Measurements from ENCODE around the gene ARPP21.

Gene ARPP21

DNA sequence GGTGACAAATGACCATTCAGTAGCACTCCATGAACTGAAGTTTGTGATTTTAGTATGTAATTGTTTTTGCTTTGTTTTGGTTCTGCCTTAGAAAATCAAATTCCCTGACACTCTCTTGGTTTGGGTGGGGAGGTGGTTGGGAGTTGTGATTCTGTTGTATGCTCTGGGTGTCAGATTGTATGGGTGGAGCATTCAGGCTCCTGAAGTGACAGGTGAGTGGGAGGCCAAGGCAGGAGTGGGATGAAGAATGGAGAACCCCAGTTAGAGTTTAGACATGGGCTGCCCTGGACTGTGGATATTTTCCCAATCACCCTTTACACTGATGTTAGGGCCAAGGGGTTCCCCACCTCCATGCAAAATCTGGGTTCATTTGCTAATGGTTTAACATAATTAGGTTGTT, 83.6 kb downstream of the ARPP21 start:
- Histone ChIP-seq H3K27ac (no peak overlapping the region), H3K4me3 (no peak overlapping the region)

- H3K27ac ChIP-seq = no peak overlapping the region
- no peak overlapping the region for H3K4me3 ChIP-seq
Observed at GRCh38 chr3:35723480-35724097, 84.3 kb downstream of the ARPP21 start.

GRCh38 chr3:35724106-35724505, 84.8 kb downstream of the ARPP21 start:
- H3K27ac ChIP-seq = no peak overlapping the region

GRCh38 chr3:35727179-35727578, 87.9 kb downstream of the ARPP21 start:
- Histone ChIP-seq H3K4me3 (no peak overlapping the region), H3K27ac (no peak overlapping the region)

More at GRCh38 chr3:35724106-35724505, 84.8 kb downstream of the ARPP21 start:
- H3K4me3 ChIP-seq = no peak overlapping the region

- Histone ChIP-seq H3K27ac (no peak overlapping the region), H3K4me3 (no peak overlapping the region)
Observed at GRCh38 chr3:35733341-35733740, 94.0 kb downstream of the ARPP21 start.

DNA sequence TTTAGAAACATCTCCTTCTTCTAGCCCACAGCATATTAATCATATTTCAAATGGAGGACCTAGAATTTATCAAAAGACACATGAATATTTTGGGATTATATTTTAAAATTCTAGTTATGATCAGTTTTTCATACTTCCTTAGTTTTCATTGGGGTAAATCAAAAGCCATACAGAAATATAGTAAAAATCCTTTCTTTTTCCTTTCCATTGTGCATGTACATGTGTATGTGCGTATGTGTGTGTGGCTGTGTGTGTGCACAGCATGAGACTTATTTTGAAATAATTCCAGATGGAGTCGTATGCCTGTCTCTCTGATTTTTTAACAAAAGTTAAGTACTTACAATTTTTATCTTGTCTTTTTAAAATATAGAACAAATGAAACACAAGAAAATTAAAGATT, 94.5 kb downstream of the ARPP21 start:
- no peak overlapping the region for H3K4me3 ChIP-seq
- no peak overlapping the region for H3K27ac ChIP-seq

- Histone ChIP-seq H3K27ac (no peak overlapping the region), H3K4me3 (no peak overlapping the region)
Observed at GRCh38 chr3:35737080-35737479, 97.8 kb downstream of the ARPP21 start.

DNA sequence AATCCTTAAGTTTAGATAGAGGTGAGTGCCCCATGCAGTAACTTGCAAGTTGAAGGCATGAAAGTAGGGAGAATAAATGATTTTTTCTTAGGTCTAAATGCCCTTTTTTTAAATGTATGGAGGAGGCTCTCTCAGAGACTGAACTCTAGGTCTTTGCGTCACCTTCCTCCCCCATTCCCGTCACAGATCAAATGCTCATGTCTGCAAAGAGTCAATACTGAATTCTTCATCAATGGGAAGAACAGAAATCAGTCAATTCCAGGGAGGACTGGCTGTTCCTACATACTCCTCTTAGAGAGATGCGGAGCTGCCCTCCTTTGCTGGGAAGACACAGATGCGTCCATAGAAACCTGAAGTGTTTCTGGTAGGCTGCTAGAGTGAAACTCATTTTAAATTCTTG, 98.2 kb downstream of the ARPP21 start:
- no peak overlapping the region for H3K27ac ChIP-seq
- no peak overlapping the region for H3K4me3 ChIP-seq

GRCh38 chr3:35737934-35738706, 98.8 kb downstream of the ARPP21 start:
- H3K4me3 ChIP-seq = no peak overlapping the region
- H3K27ac ChIP-seq = no peak overlapping the region

GRCh38 chr3:35739181-35739809, 100.0 kb downstream of the ARPP21 start:
- no peak overlapping the region for H3K27ac ChIP-seq

DNA sequence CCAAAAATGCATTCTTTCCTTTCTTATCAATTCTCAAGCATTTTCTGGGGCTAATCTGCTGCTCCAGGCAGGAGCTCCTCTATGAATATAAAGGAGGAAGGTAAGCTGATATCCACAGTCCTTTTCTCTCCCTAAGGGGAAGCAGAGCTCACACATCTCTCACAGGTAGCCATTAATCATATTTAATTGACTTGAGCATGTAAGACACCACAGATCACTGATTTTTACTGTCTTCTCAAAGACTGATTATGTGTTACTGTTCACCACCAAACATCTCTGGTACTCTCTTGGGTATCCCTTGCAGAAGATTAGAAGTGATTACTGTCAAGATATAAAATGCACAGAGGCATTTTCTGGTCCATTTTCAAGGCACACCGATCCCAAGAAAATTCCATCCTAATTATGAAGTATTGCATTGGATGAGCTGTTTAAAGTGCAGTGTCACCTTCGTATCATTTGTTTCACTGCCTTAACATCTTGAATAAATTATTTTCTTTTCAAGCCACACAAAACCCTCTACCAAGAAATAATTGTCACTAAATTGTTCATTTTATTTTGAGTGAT, 100.7 kb downstream of the ARPP21 start:
- H3K4me3 ChIP-seq = no peak overlapping the region
- H3K27ac ChIP-seq = no peak overlapping the region

More at GRCh38 chr3:35739181-35739809, 100.0 kb downstream of the ARPP21 start:
- no peak overlapping the region for H3K4me3 ChIP-seq

DNA sequence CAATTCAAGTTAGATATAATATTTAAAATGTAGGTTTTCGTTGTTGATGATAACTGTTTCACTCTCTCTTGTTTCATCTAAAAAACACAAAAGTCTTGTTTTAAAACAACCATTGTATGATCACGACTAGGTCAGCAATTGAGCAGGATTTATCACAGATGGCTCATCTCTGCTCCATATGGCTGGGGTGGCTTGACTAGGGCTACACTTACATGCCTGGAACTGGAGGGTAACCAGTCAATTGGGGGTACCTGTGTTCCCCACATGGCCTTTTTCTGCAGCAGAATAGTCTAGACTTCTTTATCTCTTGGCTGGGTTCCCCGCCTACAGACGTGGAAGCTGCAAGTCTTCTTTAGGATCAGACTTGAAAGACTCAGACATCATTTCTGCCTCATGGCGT, 103.9 kb downstream of the ARPP21 start:
- Histone ChIP-seq H3K4me3 (no peak overlapping the region), H3K27ac (no peak overlapping the region)

- Histone ChIP-seq H3K4me3 (no peak overlapping the region), H3K27ac (no peak overlapping the region)
Observed at GRCh38 chr3:35744419-35744818, 105.1 kb downstream of the ARPP21 start.

- Histone ChIP-seq H3K27ac (no peak overlapping the region), H3K4me3 (no peak overlapping the region)
Observed at GRCh38 chr3:35745351-35745750, 106.0 kb downstream of the ARPP21 start.

- Histone ChIP-seq H3K4me3 (no peak overlapping the region), H3K27ac (no peak overlapping the region)
Observed at GRCh38 chr3:35745802-35746484, 106.6 kb downstream of the ARPP21 start.

DNA sequence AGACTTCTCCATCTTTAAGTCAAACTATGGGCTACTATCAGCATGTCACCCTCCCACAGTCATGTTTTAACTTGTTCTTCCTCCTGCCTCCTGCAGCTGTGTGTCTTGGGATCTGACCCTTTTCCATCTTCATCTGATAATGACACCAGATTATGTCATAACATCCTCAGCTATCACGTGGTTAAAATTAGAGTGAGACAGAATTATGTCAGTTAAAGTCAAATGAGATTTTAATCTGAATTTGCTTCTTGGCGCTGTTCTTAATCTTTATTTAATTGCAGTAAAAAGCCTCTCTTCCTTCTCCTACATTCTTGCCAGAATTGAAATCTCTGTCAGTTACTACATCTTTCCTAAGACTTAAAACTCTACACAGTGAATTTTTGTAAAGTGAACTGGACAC, 107.2 kb downstream of the ARPP21 start:
- no peak overlapping the region for H3K27ac ChIP-seq
- no peak overlapping the region for H3K4me3 ChIP-seq

- no peak overlapping the region for H3K27ac ChIP-seq
- no peak overlapping the region for H3K4me3 ChIP-seq
Observed at GRCh38 chr3:35748144-35748543, 108.8 kb downstream of the ARPP21 start.

- no peak overlapping the region for H3K4me3 ChIP-seq
Observed at GRCh38 chr3:35751207-35751606, 111.9 kb downstream of the ARPP21 start.

DNA sequence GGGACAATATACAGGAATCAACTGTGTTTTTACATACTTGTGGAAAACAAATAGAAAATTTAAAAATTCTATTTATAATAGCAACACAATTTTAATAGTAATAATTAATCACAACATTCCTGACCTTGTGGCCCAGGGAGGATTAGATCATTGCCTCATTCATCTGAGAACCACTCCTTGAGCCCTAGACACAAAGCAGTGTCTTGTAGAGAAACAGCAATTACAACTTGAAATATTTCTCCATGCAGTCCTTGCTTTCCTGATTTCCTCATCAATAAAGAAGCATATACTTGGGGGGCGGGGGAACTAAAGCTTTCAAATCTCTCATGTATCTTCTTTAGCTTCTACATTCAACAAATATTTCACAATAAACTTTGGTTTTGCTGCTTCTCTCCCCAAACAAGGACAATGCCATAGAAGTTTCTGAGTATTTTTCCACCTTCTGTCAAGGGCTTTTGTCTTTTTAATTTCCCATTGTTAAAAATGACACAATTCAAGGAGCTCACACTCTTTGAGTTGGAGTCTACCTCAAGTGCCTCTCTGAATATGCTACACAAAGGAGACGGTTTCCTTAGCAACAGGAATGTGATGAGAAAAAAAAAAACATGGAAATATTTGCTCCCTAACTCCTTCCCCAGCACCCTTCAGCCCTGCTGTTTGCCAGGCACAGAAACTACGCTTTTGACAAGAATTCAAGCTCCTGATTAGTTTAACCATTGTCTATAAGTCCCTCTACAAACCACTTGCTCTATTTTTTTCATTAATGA, 118.8 kb downstream of the ARPP21 start:
- Histone ChIP-seq H3K27ac (no peak overlapping the region), H3K4me3 (no peak overlapping the region)

More at GRCh38 chr3:35751207-35751606, 111.9 kb downstream of the ARPP21 start:
- no peak overlapping the region for H3K27ac ChIP-seq

Measured in skin epidermis (tissue), 12 donors.